ENCODE measurements around the gene IQCC.

DNA sequence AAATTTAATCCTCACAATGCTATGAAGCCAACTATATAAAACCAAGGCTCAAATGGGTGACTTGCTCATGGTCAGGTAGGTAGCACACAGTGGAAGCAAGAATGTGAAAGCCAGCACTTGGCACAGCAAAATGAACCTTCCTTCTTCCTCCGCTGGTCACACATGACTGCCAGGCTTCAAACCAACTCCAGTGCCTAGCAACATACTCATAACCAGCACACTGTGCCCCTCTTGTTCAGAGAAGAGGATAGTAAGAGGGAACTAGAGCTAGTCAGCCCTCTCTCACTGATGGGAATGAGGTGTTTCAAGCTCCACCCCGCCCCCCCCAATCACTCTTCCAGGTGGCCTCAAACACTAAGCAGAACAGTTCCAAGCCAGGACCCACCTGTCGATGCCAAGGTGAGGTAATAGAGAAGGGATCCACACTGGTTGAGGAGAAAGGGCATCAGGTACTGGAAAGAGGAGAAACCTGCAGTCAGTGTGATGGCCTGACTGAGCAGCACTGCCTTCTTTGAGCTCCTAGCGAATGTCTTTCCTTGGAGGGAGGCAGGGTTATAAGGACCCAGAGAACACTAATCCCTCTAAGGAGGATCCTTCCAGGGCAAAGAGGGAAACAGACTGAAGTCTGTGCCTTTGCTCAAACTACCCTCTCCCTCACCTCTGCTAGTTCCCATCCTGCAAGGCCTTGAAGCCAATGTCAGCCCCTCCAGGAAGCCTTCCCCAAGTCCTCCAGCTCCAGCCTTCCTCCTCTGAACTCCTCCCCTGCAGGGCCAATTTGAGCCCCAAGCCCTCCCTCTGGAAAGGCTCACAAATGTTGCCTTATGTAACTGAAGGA, 15.5 kb downstream of the IQCC start:
- TF ChIP-seq ZNF114 (tag by site-specific recombination; IDR thresholded peaks at IDR 0.05) (no peak), ELK4 (IDR thresholded peaks at IDR 0.05; ENCODE audit: borderline replicate concordance, low read depth, low read length) (no peak), OVOL3 (tag by site-specific recombination; IDR thresholded peaks at IDR 0.05) (no peak), SALL2 (tag by site-specific recombination; IDR thresholded peaks at IDR 0.05; ENCODE audit: borderline replicate concordance) (no peak), CTCF (tag by site-specific recombination; IDR thresholded peaks at IDR 0.05) (no peak), ZNF138 (tag by site-specific recombination; IDR thresholded peaks at IDR 0.05; ENCODE audit: borderline replicate concordance) (no peak), ZNF670 (tag by site-specific recombination; IDR thresholded peaks at IDR 0.05; ENCODE audit: low read depth) (no peak), ZBTB10 (tag by site-specific recombination; IDR thresholded peaks at IDR 0.05) (no peak), ZNF596 (tag by site-specific recombination; IDR thresholded peaks at IDR 0.05) (no peak), ZNF529 (tag by site-specific recombination; IDR thresholded peaks at IDR 0.05; ENCODE audit: insufficient replicate concordance) (no peak), PBX3 (CRISPR knock-in tag; IDR thresholded peaks at IDR 0.05) (no peak), ZNF416 (tag by site-specific recombination; IDR thresholded peaks at IDR 0.05) (no peak)
- TF ChIP-seq, protein P1, sequence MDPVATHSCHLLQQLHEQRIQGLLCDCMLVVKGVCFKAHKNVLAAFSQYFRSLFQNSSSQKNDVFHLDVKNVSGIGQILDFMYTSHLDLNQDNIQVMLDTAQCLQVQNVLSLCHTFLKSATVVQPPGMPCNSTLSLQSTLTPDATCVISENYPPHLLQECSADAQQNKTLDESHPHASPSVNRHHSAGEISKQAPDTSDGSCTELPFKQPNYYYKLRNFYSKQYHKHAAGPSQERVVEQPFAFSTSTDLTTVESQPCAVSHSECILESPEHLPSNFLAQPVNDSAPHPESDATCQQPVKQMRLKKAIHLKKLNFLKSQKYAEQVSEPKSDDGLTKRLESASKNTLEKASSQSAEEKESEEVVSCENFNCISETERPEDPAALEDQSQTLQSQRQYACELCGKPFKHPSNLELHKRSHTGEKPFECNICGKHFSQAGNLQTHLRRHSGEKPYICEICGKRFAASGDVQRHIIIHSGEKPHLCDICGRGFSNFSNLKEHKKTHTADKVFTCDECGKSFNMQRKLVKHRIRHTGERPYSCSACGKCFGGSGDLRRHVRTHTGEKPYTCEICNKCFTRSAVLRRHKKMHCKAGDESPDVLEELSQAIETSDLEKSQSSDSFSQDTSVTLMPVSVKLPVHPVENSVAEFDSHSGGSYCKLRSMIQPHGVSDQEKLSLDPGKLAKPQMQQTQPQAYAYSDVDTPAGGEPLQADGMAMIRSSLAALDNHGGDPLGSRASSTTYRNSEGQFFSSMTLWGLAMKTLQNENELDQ (tag by site-specific recombination; IDR thresholded peaks at IDR 0.05; ENCODE audit: low read depth): no peak
